Pulmonary artery endothelial cell (primary cell): ENCODE results near the gene RAX. TPM values are rescaled to one million over a fixed set of nuclear protein-coding genes. Genes with fewer than 3 reads are reported as not detected.
"Not testable (repeated sequence)": the region's sequence is repeated elsewhere in the genome, so short reads cannot be mapped to it uniquely, and the experiment has no call there.

ENCODE experiments used
- DNase-seq: peaks from one replicate; pipeline ENCODE4 v3.0.0-alpha.2; 2011; ENCODE audit warnings: low read depth, low spot score
- total RNA-seq: library from RNA; depleted of rRNA; stranded (reverse); fragments of >200 nt; gene quantifications from 2 replicates; pipeline ENCODE4 v1.2.3, GENCODE V29; 2014

RAX gene
- total RNA-seq, 1 donor from 2014 or later, result not detected

- no peak for DNase-seq
Measured at GRCh38 chr18:59273759-59274532, 692 bp upstream of the RAX start.

- DNase-seq, result no peak
Measured at GRCh38 chr18:59272221-59272888, 899 bp downstream of the RAX start.

GRCh38 chr18:59271606-59272220 is 1.5 kb downstream of the RAX start:
- no peak for DNase-seq

GRCh38 chr18:59270689-59271257 is 2.5 kb downstream of the RAX start:
- DNase-seq, result no peak

- DNase-seq, result no peak
Measured at GRCh38 chr18:59269563-59270119, 3.6 kb downstream of the RAX start.

GRCh38 chr18:59268721-59269562 is 4.3 kb downstream of the RAX start:
- no peak for DNase-seq

- no peak for DNase-seq
Measured at GRCh38 chr18:59268127-59268720, 5.0 kb downstream of the RAX start.

GRCh38 chr18:59267503-59268126 is 5.6 kb downstream of the RAX start:
- no peak for DNase-seq

GRCh38 chr18:59266886-59267502 is 6.3 kb downstream of the RAX start:
- DNase-seq, result no peak

- DNase-seq, result no peak
Measured at GRCh38 chr18:59266459-59266858, 6.8 kb downstream of the RAX start.

- DNase-seq, result no peak
Measured at GRCh38 chr18:59265974-59266369, 7.3 kb downstream of the RAX start.

- DNase-seq, result no peak
Measured at GRCh38 chr18:59265246-59265973, 7.8 kb downstream of the RAX start.

- no peak for DNase-seq
Measured at GRCh38 chr18:59264651-59265245, 8.5 kb downstream of the RAX start.

GRCh38 chr18:59264121-59264571 is 9.1 kb downstream of the RAX start:
- no peak for DNase-seq

- no peak for DNase-seq
Measured at GRCh38 chr18:59263661-59264060, 9.6 kb downstream of the RAX start.

- DNase-seq, result not testable (repeated sequence)
Measured at GRCh38 chr18:59262243-59262642, 11.0 kb downstream of the RAX start.

GRCh38 chr18:59261842-59262241 is 11.4 kb downstream of the RAX start:
- not testable (repeated sequence) for DNase-seq

- not testable (repeated sequence) for DNase-seq
Measured at GRCh38 chr18:59255491-59255890, 17.8 kb downstream of the RAX start.
